NCI-H1092 treated with DMSO at 0.1 percent for 48 hours (cell line): Measurements from ENCODE around the gene RELB.
A peak's percentile ranks its signal among the peaks of the same experiment; 100 is the strongest.
"Not testable (repeated sequence)": the region's sequence is repeated elsewhere in the genome, so short reads cannot be mapped to it uniquely, and the experiment has no call there.

Source experiments
- DNase-seq: peaks from one replicate; lab custom pipeline; 2025; lab: John Stamatoyannopoulos, UW

Gene RELB

GRCh38 chr19:44987148-44987675 lies 14.1 kb upstream of the RELB start:
- DNase-seq = no peak

DNA sequence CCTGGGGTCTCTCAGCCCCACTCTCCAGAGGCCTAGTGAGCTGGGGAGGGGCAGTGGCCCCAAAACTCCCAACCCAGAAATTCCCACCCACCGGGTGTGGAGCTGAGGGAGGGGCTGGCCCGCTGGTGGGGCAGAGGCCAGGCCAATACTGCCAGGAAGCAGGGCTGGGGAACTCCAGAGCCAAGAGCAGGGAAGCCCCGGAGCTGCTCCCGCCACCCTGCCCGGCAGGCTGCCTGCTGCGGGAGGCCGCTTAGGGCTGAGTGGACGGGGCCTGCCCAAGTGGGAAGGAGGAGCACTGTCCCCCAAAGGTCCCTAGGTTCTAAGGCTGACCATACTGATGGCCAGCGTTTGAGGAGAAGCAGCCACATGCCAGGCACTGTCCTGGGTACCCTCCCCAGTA lies 13.0 kb upstream of the RELB start:
- no peak for DNase-seq

DNA sequence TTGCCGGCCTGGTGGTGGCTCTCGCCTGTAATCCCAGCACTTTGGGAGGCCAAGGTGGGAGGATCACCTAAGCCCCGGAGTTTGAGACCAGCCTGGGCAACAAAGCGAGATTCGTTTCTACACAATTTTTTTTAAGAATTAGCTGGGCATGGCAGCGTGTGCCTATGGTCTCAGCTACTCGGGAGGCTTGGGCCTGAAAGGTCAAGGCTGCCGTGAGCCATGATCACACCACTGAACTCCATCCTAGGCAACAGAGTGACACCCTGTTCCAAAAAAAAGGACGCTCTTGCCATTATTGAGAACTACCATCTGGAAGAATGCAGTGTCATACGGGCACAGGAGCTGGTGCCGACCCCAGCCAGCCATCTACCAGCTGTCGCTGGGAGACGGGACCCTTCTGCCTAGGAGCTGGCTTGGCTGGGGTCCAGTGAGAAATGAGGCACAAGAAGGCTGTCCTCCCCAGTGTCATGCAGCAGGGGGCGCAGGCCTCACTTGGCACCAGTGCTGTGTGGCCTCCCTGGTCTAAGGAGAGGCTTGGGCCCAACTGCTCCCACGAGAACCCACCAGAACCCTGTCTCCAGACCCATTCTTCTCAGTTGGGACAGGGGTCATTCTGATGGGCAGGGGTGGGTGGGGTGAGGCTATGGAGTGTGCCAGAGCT lies 12.2 kb upstream of the RELB start:
- DNase-seq = peak; percentile 2

- no peak for DNase-seq
Measured at GRCh38 chr19:44990459-44990858, 10.8 kb upstream of the RELB start.

DNA sequence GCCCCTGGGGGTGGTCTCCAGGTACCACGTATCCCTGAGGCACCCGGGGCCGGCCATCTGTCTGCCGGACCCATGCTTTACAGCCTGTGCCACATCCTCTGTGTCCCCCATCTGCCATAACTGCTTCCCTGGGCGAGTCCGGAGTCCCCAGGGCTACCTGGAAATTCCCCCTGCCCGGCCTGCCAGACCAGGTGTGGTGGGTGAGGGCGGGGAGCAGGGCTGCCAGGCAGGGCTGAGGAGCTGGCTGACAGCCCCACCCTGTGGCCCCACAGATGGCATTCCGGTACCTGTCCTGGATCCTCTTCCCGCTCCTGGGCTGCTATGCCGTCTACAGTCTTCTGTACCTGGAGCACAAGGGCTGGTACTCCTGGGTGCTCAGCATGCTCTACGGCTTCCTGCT lies 10.3 kb upstream of the RELB start:
- no peak for DNase-seq

DNA sequence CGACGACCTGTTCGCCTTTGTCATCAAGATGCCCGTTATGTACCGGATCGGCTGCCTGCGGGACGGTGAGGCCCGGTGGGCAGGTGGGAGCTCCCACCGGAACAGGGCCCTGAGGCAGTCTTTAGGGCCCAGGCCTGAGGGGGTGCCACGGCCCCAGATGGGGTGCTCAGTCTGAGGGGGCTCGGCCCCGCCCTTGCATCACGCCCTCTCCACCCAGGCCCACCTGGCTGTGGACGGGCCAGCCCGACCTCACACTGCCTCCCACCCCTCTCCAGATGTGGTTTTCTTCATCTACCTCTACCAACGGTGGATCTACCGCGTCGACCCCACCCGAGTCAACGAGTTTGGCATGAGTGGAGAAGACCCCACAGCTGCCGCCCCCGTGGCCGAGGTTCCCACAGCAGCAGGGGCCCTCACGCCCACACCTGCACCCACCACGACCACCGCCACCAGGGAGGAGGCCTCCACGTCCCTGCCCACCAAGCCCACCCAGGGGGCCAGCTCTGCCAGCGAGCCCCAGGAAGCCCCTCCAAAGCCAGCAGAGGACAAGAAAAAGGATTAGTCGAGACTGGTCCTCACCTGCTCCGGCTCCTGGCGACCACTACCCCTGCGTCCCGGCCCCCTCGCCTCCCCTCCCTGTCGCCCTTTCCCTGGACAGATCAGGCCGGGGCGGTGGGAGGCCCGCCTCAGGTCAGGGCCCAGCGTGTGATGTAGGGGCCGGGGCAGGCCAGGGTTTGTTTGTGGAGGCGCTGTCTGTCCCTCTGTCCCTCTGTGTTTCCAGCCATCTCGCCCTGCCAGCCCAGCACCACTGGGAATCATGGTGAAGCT lies 8.7 kb upstream of the RELB start:
- DNase-seq = no peak

DNA sequence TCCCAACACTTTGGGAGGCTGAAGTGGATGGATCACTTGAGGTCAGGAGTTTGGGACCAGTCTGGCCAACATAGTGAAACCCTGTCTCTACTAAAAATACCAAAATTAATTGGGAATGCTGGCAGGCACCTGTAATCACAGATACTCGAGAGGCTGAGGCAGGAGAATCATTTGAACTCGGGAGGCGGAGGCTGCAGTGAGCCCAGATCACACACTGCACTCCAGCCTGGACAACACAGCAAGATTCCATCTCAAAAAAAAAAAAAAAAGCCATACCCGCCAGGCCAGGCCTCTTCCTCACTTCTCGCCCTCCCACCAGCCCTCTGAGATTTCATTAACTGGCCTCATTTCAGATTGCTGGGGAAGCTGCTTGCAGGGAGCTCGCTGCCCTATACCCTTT lies 7.7 kb upstream of the RELB start:
- DNase-seq = no peak

DNA sequence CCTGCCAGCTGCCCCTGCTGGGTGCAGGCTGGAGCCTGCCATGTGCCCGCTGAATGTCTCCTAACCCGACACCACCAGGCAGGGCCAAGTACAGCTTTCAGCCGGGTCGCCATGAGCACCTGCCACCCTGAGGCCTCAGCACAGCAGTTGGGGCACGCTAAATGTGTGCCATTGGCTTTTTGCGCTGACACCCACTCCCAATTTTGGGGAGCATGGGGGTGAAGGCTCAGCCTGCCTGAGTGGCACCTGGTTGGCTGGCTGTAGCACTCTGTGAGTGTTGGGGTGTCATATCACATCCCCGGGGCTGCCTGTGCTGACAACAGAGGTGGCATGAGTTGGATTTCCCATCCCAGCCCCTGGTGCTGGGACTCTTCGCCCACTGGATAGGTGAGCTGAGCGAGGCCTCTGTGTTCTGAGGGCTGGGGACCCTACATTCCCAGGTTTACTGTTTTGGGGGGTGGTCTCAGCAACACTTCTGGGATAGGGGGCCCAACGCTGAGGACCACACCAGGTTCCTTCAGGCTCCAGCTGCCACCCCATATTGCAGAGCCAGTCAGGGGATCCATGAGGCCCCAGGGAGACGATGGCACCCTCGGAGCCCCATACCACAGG lies 7.2 kb upstream of the RELB start:
- DNase-seq = no peak

GRCh38 chr19:44998025-44998424 lies 3.2 kb upstream of the RELB start:
- no peak for DNase-seq

GRCh38 chr19:44999131-44999925 lies 1.9 kb upstream of the RELB start:
- DNase-seq = not testable (repeated sequence)

GRCh38 chr19:45000665-45001064 lies 599 bp upstream of the RELB start:
- not testable (repeated sequence) for DNase-seq

DNA sequence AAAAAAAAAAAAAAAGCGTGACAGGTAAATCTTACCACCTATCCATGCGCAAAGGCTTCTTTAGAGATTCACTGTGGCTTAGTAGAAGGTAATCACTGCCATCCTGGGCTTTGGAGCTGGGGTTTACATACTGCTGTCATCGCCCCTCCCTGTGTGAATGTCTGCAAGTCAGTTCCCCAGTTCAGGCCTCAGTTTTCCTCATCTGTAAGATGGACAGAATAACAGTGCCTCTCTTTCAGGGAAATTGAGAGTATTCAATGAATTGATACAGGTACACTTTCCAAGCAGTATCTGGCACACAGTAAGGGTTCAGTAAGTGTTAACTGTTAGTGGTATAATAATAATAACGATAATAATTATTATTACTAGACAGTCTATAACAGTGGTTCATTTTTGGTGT lies 2.2 kb downstream of the RELB start:
- DNase-seq = no peak

DNA sequence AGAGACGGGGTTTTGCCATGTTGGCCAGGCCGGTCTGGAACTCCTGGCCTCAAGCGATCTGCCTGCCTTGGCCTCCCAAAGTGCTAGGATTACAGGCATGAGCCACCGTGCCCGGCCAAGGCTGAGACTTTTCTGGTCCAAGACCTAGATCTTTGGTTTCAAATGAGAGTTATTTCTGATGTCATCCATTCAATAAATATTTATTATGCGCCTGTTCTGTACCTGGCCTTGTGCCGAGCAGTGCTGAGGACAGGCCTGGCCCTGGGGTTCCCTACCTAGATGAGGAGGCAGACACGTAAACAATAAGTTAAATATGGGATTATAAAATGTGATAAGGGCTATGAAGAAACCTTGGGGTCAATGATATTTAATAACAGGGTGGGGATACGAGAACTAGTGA lies 4.5 kb downstream of the RELB start:
- DNase-seq = no peak

DNA sequence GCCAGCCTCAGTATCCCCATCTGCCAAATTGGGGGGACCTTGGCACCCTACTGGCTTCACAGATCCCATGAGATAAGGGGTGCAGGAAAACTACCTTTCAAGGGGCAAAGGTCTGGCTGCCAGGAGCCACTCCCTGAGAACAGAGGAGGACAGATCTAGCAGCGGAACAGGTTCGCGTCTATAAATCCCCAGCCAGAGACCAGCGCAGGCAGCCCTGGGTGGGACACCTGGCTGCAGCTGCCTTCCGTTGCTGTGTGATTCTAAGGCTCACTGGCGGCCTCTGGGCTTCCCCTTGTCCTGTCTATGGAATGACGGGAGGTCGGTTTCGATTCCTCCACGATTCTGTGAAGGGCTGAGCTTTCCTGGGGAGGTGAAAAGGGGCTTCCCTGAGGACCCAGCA lies 7.3 kb downstream of the RELB start:
- no peak for DNase-seq

- DNase-seq = no peak
Measured at GRCh38 chr19:45009625-45010255, 8.5 kb downstream of the RELB start.

DNA sequence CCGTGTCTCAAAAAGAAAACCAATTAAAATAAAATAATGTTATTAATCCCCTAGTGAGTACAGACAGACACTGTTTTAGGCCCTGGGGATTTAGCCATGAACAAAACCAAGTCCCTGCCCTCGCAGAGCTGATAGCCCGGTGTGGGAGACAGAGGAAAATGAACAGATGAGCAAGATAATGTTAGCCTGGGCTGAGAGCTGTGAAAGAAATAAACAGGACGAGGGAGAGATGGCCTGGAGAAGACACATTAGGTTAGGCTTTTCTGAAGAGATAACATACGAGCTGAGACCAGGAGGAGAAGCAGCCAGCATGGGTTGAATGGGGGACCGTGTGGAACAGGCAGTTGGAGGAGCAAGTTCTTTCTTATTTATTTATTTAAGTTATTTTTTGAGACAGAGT lies 9.0 kb downstream of the RELB start:
- no peak for DNase-seq

DNA sequence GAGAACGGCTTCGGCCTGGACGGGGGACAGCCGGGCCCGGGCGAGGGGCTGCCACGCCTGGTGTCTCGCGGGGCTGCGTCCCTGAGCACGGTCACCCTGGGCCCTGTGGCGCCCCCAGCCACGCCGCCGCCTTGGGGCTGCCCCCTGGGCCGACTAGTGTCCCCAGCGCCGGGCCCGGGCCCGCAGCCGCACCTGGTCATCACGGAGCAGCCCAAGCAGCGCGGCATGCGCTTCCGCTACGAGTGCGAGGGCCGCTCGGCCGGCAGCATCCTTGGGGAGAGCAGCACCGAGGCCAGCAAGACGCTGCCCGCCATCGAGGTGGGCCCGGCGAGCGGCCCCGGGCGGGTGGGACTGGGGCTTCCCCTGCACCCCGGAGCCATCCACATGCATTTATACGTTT lies 10.7 kb downstream of the RELB start:
- no peak for DNase-seq

GRCh38 chr19:45016388-45017314 lies 15.4 kb downstream of the RELB start:
- peak; percentile 29 for DNase-seq

DNA sequence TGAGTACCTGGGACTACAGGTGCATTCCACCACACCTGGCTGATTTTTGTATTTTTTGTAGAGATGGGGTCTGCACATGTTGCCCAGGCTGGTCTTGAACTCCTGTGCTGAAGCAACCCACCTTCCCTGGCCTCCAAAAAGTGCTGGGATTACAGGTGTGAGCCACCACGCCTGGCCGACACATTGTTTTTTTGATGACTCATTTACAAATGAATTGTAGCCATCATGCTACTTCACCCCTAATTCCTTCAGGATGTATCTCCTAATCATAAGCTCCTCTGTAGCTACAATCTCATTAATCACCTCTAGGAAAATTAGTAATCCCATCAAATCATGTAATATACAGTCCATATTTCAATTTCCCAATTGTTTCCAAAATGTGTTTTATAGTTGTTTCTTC lies 17.9 kb downstream of the RELB start:
- no peak for DNase-seq

DNA sequence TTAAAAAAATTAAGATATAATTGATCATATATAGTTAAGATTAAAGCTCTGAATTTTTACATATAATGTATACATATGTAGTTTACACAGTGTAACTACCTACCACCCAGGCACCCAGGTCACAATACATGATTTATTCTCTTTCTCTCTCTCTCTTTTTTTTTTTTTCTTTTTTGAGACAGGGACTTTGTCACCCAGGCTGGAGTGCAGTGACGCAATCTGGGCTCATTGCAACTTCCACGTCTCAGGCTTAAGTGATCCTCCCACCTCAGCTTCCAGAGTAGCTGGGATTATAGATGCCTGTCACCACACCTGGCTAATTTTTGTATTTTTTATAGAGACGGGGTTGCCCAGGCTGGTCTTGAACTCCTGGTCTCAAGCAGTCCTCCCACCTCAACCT lies 18.8 kb downstream of the RELB start:
- no peak for DNase-seq

DNA sequence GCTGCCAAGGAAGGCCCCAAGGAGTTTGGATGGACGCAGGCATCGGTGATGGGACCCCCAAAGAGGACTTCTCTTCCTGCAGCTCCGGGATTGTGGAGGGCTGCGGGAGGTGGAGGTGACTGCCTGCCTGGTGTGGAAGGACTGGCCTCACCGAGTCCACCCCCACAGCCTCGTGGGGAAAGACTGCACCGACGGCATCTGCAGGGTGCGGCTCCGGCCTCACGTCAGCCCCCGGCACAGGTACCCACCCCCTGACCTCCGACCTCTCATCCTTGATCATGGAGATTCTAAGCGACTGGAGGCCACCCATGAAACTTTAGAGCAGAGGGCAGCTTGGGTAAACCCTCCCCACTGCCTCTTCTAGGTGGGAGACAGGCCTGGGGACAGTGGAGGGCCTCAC lies 20.7 kb downstream of the RELB start:
- DNase-seq = no peak
